Measurements from ENCODE around the gene FAM184B.
A peak's percentile ranks its signal among the peaks of the same experiment; 100 is the strongest.

The FAM184B gene

DNA sequence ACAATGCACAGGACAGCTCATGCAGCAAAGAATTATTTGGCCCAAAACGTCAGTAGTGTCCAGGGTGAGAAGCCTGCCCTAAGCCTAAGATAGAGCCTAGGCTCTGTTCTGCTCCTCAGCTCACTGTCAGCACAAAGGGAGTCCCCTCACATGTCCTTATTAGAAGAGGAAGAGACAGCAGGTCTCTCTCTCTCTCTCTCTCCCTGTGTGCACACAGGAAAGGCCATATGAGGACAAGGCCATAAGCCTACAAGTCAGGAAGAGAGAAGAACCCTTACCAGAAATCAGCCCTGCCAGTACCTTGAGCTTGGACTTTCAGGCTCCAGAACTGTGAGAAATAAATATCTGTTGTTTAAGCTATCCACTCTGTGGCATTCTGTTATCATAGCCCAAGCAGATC, 20.4 kb downstream of the FAM184B start:
- Mint-ChIP-seq H3K4me3 (no peak overlapping the region), H3K27ac (no peak overlapping the region), H3K4me1 (peaks cover 7% of the 10 kb centered on the region), H3K9me3 (no peaks in the 10 kb centered on the region), H3K27me3 (no peaks in the 10 kb centered on the region)
- DNase-seq (no peak), ATAC-seq (no peak)

DNA sequence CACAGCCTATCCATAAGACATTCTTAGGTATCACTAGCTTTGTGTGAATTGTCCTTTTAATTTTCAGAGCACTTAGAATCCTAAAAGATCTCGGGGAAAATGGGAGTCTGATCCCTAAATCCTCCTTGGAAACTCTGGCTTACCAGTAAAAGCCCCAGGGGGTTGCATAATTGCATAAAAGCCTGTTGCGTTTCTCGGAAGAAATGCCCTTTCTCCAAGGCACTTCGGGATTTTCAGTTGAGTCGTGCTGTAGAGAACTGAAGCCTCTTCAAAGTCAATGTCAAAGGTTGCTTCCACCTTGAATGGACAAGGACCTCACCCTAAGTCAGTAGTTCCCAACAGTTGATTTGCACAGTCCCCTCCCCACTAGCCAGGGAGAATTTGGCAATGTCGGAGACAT, 20.8 kb downstream of the FAM184B start:
- DNase-seq, result no peak
- no peak overlapping the region for H3K27ac Mint-ChIP-seq
- H3K4me1 Mint-ChIP-seq, result peaks cover 3% of the 10 kb centered on the region
- ATAC-seq, result no peak
- H3K27me3 Mint-ChIP-seq, result peaks cover 3% of the 10 kb centered on the region
- H3K4me3 Mint-ChIP-seq, result no peak overlapping the region
- H3K9me3 Mint-ChIP-seq, result no peaks in the 10 kb centered on the region

- no peaks in the 10 kb centered on the region for H3K4me1 Mint-ChIP-seq
- DNase-seq, result no peak
- no peak overlapping the region for H3K4me3 Mint-ChIP-seq
- peaks cover 8% of the 10 kb centered on the region for H3K27me3 Mint-ChIP-seq
- ATAC-seq, result no peak
- H3K27ac Mint-ChIP-seq, result no peak overlapping the region
- H3K9me3 Mint-ChIP-seq, result no peaks in the 10 kb centered on the region
Measured at GRCh38 chr4:17758485-17758884, 22.9 kb downstream of the FAM184B start.

GRCh38 chr4:17757621-17758020, 23.8 kb downstream of the FAM184B start:
- peaks cover 8% of the 10 kb centered on the region for H3K27me3 Mint-ChIP-seq
- ATAC-seq (no peak), DNase-seq (no peak)
- no peaks in the 10 kb centered on the region for H3K4me1 Mint-ChIP-seq
- H3K9me3 Mint-ChIP-seq, result no peaks in the 10 kb centered on the region
- H3K4me3 Mint-ChIP-seq, result no peak overlapping the region
- H3K27ac Mint-ChIP-seq, result no peak overlapping the region

DNA sequence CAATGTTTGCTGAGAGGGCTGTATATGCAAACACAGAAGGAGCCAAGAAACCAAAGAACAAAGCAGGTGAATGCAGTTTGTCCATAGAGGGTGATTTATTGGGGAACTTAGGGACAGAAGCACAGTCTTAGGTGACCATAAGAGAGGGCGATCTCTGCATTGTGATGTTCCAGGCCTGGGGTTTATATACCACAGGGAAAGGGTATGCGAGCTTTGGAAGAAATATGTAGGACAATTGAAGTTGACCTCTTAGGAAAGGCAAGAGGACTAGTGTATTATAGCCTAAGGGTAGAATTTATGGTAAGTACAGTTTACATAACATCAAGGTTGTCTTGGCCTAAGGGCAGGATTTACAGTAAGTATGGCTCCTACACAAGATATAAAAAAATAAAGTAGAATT, 27.8 kb downstream of the FAM184B start:
- Mint-ChIP-seq H3K4me1 (no peaks in the 10 kb centered on the region), H3K4me3 (no peak overlapping the region), H3K27me3 (peaks cover 8% of the 10 kb centered on the region), H3K9me3 (no peaks in the 10 kb centered on the region), H3K27ac (no peak overlapping the region)
- ATAC-seq (no peak), DNase-seq (no peak)

DNA sequence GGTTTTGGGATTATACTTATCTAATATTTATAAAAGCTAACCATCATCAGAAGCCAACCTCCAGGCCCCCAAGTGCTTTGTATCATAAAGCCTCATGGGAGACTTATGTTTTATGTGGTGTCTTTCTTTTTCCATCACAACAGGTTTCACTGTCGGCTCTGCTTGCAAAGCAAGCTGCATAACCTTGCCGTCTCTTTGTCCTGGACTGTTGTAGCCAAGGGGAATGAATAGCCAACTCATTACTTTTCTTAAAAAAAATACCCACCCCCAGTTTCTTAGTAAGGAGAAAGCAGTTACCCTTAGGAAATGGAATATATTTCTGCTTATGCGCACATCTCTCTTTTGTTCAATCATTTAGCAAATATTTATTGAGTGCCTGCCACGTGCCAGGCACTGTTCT, 40.7 kb downstream of the FAM184B start:
- Mint-ChIP-seq H3K9me3 (no peaks in the 10 kb centered on the region), H3K27me3 (no peaks in the 10 kb centered on the region), H3K4me1 (no peaks in the 10 kb centered on the region), H3K4me3 (no peak overlapping the region), H3K27ac (no peak overlapping the region)
- ATAC-seq (no peak), DNase-seq (no peak)

DNA sequence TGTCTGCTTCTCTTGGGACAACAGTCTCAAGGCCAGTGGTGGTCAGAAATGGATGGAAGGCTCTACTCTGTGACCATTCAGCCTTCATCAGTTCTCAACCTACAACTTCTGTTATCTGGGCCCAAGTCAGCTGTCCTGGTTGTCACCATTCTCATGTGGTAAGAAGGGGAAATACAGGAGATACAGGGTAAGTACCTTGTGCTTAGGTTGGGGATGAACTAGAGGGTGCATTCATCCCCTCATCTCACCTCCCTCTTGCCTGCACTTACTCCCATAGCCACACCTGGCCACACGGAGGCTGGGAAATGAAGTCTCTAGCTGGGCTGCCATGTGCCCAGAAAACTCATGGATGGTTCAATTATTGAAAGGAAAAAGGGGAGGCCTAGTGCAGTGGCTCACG, 44.9 kb downstream of the FAM184B start:
- Mint-ChIP-seq H3K4me1 (no peaks in the 10 kb centered on the region), H3K9me3 (peaks cover 0 to 6% of the 10 kb centered on the region in 2 donors), H3K4me3 (no peak overlapping the region), H3K27me3 (no peaks in the 10 kb centered on the region), H3K27ac (no peak overlapping the region)
- DNase-seq, result no peak
- ATAC-seq, result no peak

DNA sequence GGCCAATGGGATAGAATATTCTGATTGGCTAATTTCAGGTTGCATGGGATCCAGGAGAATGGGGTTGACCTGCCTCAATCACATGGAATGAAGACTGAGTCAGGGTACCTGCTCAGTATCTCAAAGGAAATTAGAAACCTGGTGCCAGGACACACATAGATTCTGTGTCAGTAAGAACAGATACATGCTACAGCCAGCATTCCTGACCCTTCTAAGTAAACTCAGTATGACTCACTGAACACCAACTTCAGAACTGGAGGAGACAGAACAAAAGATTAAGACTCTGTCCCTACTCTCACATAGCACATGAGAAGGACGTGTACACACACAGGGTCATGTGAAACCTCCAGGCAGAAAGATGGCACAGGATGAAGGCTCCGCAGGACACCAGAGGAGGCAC, 54.5 kb downstream of the FAM184B start:
- no peak for ATAC-seq

DNA sequence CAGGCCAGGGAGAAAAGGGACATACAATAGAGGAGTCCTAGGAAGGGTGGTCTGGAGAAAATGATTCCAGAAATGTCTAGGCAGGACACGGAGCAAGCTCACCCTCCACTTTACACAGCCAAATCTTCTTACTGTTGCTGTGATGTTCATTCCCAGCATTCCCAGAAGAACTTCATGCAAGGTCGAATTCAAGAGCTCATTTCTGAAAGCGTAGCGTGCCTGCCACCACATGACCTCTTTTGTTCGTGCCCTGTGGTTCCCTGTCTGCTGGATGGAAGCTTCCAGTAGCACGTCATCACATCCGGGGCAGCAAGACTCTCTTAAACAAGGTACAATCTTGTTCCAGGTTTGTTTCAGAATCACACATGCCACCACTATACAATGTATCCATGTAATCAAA, 57.8 kb downstream of the FAM184B start:
- Mint-ChIP-seq H3K27me3 (peaks cover 21% of the 10 kb centered on the region), H3K9me3 (peaks cover 0 to 17% of the 10 kb centered on the region in 2 donors), H3K4me3 (no peak overlapping the region), H3K27ac (no peak overlapping the region), H3K4me1 (no peaks in the 10 kb centered on the region)
- no peak for DNase-seq
- no peak for ATAC-seq

More for the DNA sequence above, 54.5 kb downstream of the FAM184B start:
- Mint-ChIP-seq H3K9me3 (peaks cover under 1 to 33% of the 10 kb centered on the region in 2 donors), H3K27ac (no peak overlapping the region), H3K4me3 (no peak overlapping the region), H3K4me1 (no peaks in the 10 kb centered on the region), H3K27me3 (peaks cover 32% of the 10 kb centered on the region)
- no peak for DNase-seq

DNA sequence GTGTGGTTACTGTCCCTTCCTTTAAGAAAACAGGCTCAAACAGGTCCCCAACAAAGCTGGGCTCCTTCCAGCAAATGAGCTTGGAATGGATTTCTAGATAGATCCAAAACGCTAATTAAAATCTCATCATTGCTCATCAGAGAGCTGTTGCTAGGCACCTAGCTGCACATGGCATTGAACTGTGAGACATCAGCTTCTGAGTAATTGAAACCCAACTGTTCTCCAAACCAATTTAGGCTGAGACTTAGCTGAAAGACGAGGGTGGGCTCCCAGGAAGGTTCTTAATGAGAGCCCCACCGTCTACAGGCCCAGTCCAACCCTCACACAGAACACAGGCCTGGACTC, 59.1 kb downstream of the FAM184B start:
- Mint-ChIP-seq H3K4me1 (no peaks in the 10 kb centered on the region), H3K9me3 (peaks cover 0 to 4% of the 10 kb centered on the region in 2 donors), H3K27me3 (peaks cover 9% of the 10 kb centered on the region), H3K27ac (no peak overlapping the region), H3K4me3 (no peak overlapping the region)
- ATAC-seq (no peak), DNase-seq (no peak)

DNA sequence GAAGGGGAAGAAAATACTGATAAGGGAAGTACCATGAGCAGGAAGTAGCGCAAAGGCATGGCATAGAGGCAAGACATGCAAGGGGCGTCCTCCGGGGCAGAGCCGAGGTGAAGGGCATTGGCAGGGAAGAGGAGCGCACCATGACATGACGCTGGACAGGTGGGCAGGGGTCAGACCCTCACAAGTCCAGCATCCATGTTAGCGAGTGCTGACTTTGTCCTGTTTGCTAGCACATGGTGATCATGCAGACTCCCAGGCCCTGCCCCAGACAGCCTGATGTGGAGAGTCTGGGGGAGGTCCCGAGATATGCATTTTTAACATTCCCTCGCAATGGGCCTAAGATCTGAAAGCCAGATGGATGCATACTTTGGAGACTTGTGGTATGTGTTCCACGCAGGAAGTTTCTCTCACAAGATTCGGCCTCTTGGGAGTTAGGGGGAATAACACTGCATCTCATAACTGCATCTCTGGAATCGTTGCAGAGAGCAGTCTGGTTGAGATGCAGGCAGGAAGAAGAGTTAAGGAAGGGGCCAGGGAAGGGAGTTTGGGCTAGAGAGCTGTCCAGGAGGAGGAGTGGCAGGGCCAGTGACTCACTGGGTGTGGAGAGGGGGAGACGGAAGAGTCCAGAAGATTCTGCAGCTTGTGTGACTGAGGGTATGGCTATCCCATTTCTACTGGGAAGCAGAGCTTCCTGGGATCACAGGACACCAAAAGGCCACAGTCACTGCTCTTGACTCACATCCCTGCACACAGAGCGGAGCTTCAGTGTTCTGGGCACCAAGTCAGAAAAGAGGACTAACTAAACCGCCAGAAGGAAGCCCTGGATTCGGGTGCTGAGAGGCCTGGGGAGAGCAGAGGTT, 59.7 kb downstream of the FAM184B start:
- Mint-ChIP-seq H3K4me1 (no peaks in the 10 kb centered on the region), H3K27ac (no peak overlapping the region), H3K9me3 (no peaks in the 10 kb centered on the region), H3K27me3 (peaks cover 5% of the 10 kb centered on the region), H3K4me3 (no peak overlapping the region)
- ATAC-seq (peak; percentile 20), DNase-seq (no peak)

DNA sequence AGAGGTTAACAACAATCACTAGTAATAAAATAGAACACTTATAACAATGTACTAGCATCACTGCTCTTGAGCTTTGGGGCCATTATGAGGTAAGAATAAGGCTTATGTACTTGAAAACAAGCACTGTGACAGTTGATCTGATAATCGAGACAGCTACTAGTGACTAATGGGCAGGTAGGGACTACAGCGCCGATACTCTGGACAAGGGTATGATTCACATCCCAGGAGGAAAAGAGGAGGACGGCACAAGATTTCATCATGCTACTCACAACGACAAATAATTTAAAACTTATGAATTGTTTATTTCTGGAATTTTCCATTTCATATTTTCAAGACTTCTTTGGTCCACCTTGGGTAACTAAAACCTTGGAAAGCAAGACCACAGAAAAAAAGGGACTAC, 62.3 kb downstream of the FAM184B start:
- Mint-ChIP-seq H3K27ac (no peak overlapping the region), H3K4me1 (no peaks in the 10 kb centered on the region), H3K4me3 (no peak overlapping the region), H3K9me3 (no peaks in the 10 kb centered on the region), H3K27me3 (no peaks in the 10 kb centered on the region)
- no peak for ATAC-seq
- no peak for DNase-seq

DNA sequence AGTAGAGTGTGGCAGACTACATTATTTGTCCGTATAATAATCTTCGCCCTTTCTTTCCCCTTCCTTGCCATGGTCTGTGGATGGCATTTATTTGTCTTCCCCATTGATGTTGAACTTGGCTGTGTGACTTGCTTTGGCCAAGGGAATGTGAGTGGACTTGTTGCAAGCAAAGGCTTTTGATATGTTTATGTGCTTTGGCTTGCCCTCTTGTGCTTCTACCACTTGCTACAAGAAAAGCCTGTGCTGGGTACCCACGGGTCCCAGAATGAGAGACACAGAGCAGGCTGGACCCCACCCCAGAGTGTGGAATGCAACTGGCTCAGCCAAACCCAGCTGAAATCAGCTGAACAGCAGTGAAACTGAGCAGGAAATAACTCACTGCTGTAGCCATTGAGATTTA, 63.0 kb downstream of the FAM184B start:
- no peaks in the 10 kb centered on the region for H3K4me1 Mint-ChIP-seq
- H3K4me3 Mint-ChIP-seq, result no peak overlapping the region
- no peaks in the 10 kb centered on the region for H3K27me3 Mint-ChIP-seq
- no peak overlapping the region for H3K27ac Mint-ChIP-seq
- DNase-seq (no peak), ATAC-seq (no peak)
- no peaks in the 10 kb centered on the region for H3K9me3 Mint-ChIP-seq

DNA sequence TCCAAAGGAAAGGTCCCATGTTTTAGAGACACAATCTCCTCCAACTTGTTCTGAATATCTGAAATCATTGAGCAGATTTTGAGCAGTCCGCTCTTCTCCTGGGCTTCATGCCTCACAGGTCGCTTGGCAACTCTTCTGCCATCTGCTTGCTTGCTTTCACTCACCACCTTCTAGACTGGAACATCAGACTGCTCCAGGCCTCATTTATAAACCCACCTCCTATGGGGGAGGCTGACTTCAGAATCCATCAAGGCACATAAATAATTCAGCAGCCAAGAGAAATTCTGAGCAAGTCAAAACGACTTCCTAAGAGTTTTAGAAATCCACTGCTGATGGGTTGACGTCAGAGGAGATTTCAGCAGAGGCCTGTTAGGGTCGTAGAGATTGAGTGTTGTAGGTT, 64.1 kb downstream of the FAM184B start:
- ATAC-seq, result no peak
- Mint-ChIP-seq H3K27me3 (no peaks in the 10 kb centered on the region), H3K27ac (no peak overlapping the region), H3K4me3 (no peak overlapping the region), H3K9me3 (no peaks in the 10 kb centered on the region), H3K4me1 (no peaks in the 10 kb centered on the region)
- DNase-seq, result no peak

GRCh38 chr4:17715511-17715910, 65.9 kb downstream of the FAM184B start:
- Mint-ChIP-seq H3K27me3 (no peaks in the 10 kb centered on the region), H3K4me1 (no peaks in the 10 kb centered on the region), H3K9me3 (no peaks in the 10 kb centered on the region), H3K27ac (no peak overlapping the region), H3K4me3 (no peak overlapping the region)
- DNase-seq, result no peak
- ATAC-seq, result no peak

DNA sequence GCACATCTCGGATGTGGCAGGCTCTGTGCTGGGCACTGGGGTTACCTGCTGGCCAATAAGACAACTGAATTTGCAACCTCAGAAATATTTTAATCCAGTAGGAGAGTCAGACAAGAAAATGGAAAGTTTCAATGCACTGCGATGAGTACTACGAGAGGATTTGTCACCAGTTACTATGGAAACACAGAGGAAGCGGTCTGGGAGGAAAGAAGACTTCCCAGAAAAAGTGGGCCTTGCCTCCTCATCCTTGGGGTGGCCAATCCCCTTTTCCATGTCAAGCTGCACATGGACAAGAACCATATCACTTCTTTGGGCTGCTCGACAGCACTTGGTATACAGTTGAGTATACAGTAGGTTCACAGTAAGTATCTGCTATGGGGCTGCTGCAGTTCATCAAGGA, 67.6 kb downstream of the FAM184B start:
- H3K4me1 Mint-ChIP-seq, result no peaks in the 10 kb centered on the region
- ATAC-seq (no peak), DNase-seq (no peak)
- no peak overlapping the region for H3K4me3 Mint-ChIP-seq
- H3K9me3 Mint-ChIP-seq, result no peaks in the 10 kb centered on the region
- H3K27ac Mint-ChIP-seq, result no peak overlapping the region
- H3K27me3 Mint-ChIP-seq, result no peaks in the 10 kb centered on the region

GRCh38 chr4:17712166-17712565, 69.3 kb downstream of the FAM184B start:
- DNase-seq, result no peak
- H3K27me3 Mint-ChIP-seq, result no peaks in the 10 kb centered on the region
- H3K4me3 Mint-ChIP-seq, result no peak overlapping the region
- no peak overlapping the region for H3K27ac Mint-ChIP-seq
- ATAC-seq, result no peak
- no peaks in the 10 kb centered on the region for H3K9me3 Mint-ChIP-seq
- H3K4me1 Mint-ChIP-seq, result no peaks in the 10 kb centered on the region

Measured in stimulated activated naive CD8-positive, alpha-beta T cell treated with anti-CD3 and anti-CD28 coated beads, Interleukin-15, amount 100 ng/mL, for 72 hours (primary cell).